HG02884 (cell line): ENCODE data around the gene NABP2.
"Not testable (repeated sequence)": the region's sequence is repeated elsewhere in the genome, so short reads cannot be mapped to it uniquely, and the experiment has no call there.

ENCODE experiments used
- ATAC-seq: cut with Tn5 transposase; IDR thresholded peaks from one replicate; pipeline ENCODE4 v1.9.1; 2021; ENCODE audit warnings: mild to moderate bottlenecking, moderate library complexity; ENCODE audit not compliant: unreplicated experiment

NABP2 gene

GRCh38 chr12:56267443-56268071, 43.4 kb downstream of the NABP2 start:
- ATAC-seq: peak; percentile 10

GRCh38 chr12:56271031-56271430, 46.9 kb downstream of the NABP2 start:
- ATAC-seq: no peak

- not testable (repeated sequence) for ATAC-seq
Measured at GRCh38 chr12:56272468-56272867, 48.3 kb downstream of the NABP2 start.

GRCh38 chr12:56274299-56274698, 50.2 kb downstream of the NABP2 start:
- no peak for ATAC-seq

DNA sequence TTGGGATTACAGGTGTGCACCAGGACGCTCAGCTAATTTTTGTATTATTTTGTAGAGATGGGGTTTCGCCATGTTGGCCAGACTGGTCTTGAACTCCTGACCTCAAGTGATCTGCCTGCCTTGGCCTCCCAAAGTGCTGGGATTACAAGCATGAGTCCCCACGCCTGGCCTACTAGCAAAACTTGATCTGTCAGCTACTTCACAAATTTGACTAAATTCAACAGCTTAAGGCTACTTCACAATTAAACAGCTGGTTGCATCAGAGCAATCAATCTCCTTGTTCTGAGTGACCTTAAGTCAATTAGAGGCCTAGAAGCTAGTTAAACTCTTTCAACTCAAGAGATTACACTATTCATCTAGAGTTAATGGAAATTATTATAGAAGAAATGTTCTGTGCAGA, 54.8 kb downstream of the NABP2 start:
- ATAC-seq: no peak
